ENCODE results near the gene LGALS9B. TPM values are rescaled to one million over a fixed set of nuclear protein-coding genes. Genes with fewer than 3 reads are reported as not detected.
"Not testable (repeated sequence)": the region's sequence is repeated elsewhere in the genome, so short reads cannot be mapped to it uniquely, and the experiment has no call there.

Gene LGALS9B
- total RNA-seq = not detected

DNA sequence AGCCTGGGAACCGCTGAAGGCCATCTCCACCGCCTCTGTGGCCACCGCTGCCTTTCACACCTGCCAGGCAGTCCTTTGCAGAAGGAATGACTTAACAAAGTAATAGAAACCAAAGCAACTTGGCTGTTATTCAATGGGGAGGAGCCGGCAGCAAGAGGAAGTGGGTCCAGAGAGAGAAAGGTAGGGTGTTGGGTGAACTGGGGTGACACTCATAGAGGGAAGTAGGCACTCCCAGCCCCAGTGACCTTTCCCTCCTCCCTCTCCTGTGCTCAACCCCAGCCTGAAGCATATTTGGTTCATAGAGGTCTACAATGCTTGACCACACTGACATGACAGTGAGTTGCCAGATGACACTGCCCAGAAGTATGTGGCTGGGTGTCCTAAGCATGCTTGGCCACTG, at the start of gene LGALS9B:
Gene LGALS9B, minus strand, starts transcription at position 93 of the 400 bp plus-strand sequence. Its CDS starts 69 bp downstream, at position 24.
- TF ChIP-seq CTCF (IDR thresholded peaks at IDR 0.05; ENCODE audit: low read depth) = not testable (repeated sequence)

Small RNAs within 50 kb of the gene (small RNA-seq; reads per million reads assigned to genes)
- not detected for gene YWHAEP3

Other genes starting within 250 kb of the LGALS9B start
- not detected for gene CDRT15L2, start 112.2 kb upstream of the LGALS9B start, total RNA-seq

Measured in subcutaneous adipose tissue (tissue), 4 donors.